ENCODE results near the gene C1orf210.

GRCh38 chr1:43270421-43271095, 14.8 kb downstream of the C1orf210 start:
- TF ChIP-seq, protein P1, sequence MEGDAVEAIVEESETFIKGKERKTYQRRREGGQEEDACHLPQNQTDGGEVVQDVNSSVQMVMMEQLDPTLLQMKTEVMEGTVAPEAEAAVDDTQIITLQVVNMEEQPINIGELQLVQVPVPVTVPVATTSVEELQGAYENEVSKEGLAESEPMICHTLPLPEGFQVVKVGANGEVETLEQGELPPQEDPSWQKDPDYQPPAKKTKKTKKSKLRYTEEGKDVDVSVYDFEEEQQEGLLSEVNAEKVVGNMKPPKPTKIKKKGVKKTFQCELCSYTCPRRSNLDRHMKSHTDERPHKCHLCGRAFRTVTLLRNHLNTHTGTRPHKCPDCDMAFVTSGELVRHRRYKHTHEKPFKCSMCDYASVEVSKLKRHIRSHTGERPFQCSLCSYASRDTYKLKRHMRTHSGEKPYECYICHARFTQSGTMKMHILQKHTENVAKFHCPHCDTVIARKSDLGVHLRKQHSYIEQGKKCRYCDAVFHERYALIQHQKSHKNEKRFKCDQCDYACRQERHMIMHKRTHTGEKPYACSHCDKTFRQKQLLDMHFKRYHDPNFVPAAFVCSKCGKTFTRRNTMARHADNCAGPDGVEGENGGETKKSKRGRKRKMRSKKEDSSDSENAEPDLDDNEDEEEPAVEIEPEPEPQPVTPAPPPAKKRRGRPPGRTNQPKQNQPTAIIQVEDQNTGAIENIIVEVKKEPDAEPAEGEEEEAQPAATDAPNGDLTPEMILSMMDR (IDR thresholded peaks at IDR 0.05): no peak
- TF ChIP-seq POLR2A (IDR thresholded peaks at IDR 0.05): no peak
- no peak for TF ChIP-seq POLR2AphosphoS5 (IDR thresholded peaks at IDR 0.05)

Data from suprapubic skin (tissue), 4 donors.